ENCODE results near the gene PRKRA.

The PRKRA gene

GRCh38 chr2:178484245-178485041, 33.5 kb upstream of the PRKRA start:
- CTCF ChIA-PET = no interaction called here
- no peak for TF ChIP-seq CTCF (IDR thresholded peaks at IDR 0.05; ENCODE audit: insufficient read depth, low read length, missing control alignments)
- H3K4me3 ChIP-seq (ENCODE audit: low read depth, low read length) = no peak overlapping the region
- POLR2A ChIA-PET = no interaction called here
- DNase-seq (ENCODE audit: low read depth, low spot score) = no peak

- ChIA-PET CTCF (interaction anchor here (0.6 to 1.2 kb wide), 3 partner anchors 12 to 1201 kb away, joined by 3 read pairs; no protein-coding TSS in a partner anchor), POLR2A (no interaction called here)
- no peak for DNase-seq (ENCODE audit: low read depth, low spot score)
- peak overlapping the region; percentile 27 for H3K4me3 ChIP-seq (ENCODE audit: low read depth, low read length)
- no peak for TF ChIP-seq CTCF (IDR thresholded peaks at IDR 0.05; ENCODE audit: insufficient read depth, low read length, missing control alignments)
Observed at GRCh38 chr2:178482437-178482836, 31.5 kb upstream of the PRKRA start.

- ChIA-PET CTCF (interaction anchor here (1.3 to 1.5 kb wide), 3 partner anchors 29 to 38 kb away, joined by 3 to 5 read pairs (median 5); partner anchors contain the start of genes PJVK and PRKRA), POLR2A (interaction anchor here (0.6 to 2.1 kb wide), 2 partner anchors 25 to 29 kb away, joined by 3 to 9 read pairs; partner anchors contain the start of genes PJVK and PRKRA)
- TF ChIP-seq CTCF (IDR thresholded peaks at IDR 0.05; ENCODE audit: insufficient read depth, low read length, missing control alignments) = no peak
- peak; percentile 71 for DNase-seq (ENCODE audit: low read depth, low spot score)
- peak within 1 kb of the TSS; percentile 81 for H3K4me3 ChIP-seq (ENCODE audit: low read depth, low read length)
Observed at GRCh38 chr2:178480227-178481181, 29.5 kb upstream of the PRKRA start, which contains the start of gene PLEKHA3. PLEKHA3 (plus strand) TSS chr2:178480457; CDS start chr2:178480870, 413 bp downstream.

- H3K4me3 ChIP-seq (ENCODE audit: low read depth, low read length) = peak overlapping the region; percentile 81
- TF ChIP-seq CTCF (IDR thresholded peaks at IDR 0.05; ENCODE audit: insufficient read depth, low read length, missing control alignments) = no peak
- POLR2A ChIA-PET = interaction anchor here (0.6 to 2.1 kb wide), 2 partner anchors 24 to 29 kb away, joined by 3 to 9 read pairs; partner anchors contain the start of genes PJVK and PRKRA
- CTCF ChIA-PET = interaction anchor here (1.3 to 1.5 kb wide), 4 partner anchors 29 to 221 kb away, joined by 3 to 5 read pairs (median 4); partner anchors contain the start of genes PJVK and PRKRA
- DNase-seq (ENCODE audit: low read depth, low spot score) = no peak
Observed at GRCh38 chr2:178479758-178480226, 28.8 kb upstream of the PRKRA start.

- DNase-seq (ENCODE audit: low read depth, low spot score) = no peak
- TF ChIP-seq CTCF (IDR thresholded peaks at IDR 0.05; ENCODE audit: insufficient read depth, low read length, missing control alignments) = no peak
- POLR2A ChIA-PET = interaction anchor here (2.1 kb wide), 1 partner anchor 28 kb away, joined by 9 read pairs; the partner anchor contains the start of genes PJVK and PRKRA
- CTCF ChIA-PET = interaction anchor here (0.7 to 1.5 kb wide), 5 partner anchors 28 to 221 kb away, joined by 3 to 5 read pairs (median 4); partner anchors contain the start of genes PJVK and PRKRA
- H3K4me3 ChIP-seq (ENCODE audit: low read depth, low read length) = peak overlapping the region; percentile 76
Observed at GRCh38 chr2:178479275-178479616, 28.3 kb upstream of the PRKRA start.
